Nephron (organoid): ENCODE data around the gene TFDP3.

Experiments used
- H3K27ac Mint-ChIP-seq, 3 experiments: 2 replicates each; pipeline ENCODE4 v1.8.0; 2020; ENCODE audit warnings: mixed read lengths in 3 of 3, mild to moderate bottlenecking in 2 of 3, moderate library complexity in 1 of 3
- H3K27me3 Mint-ChIP-seq: 2 replicates; pipeline ENCODE4 v1.8.0; 2021; ENCODE audit warnings: low read depth, mild to moderate bottlenecking, moderate library complexity, mixed read lengths
- H3K36me3 Mint-ChIP-seq: 2 replicates; pipeline ENCODE4 v1.8.0; 2020; ENCODE audit warnings: low read depth, mixed read lengths
- H3K4me1 Mint-ChIP-seq: 2 replicates; pipeline ENCODE4 v1.8.0; 2020; ENCODE audit warnings: mixed read lengths
- H3K4me3 Mint-ChIP-seq, 3 experiments: 2 replicates each; pipeline ENCODE4 v1.8.0; 2020; ENCODE audit warnings: mild to moderate bottlenecking in 3 of 3, mixed read lengths in 3 of 3, moderate library complexity in 2 of 3
- H3K9me3 Mint-ChIP-seq: 2 replicates; pipeline ENCODE4 v1.8.0; 2020; ENCODE audit warnings: mixed read lengths
- CTCF ChIP-seq, 3 experiments: fragments of 200-600 bp; sonication (generic); IDR thresholded peaks; one replicate each; pipeline ENCODE4 v1.5.0; 2021; ENCODE audit warnings: antibody characterized with exemption in 3 of 3; ENCODE audit not compliant: unreplicated experiment in 3 of 3

TFDP3 gene

GRCh38 chrX:133207751-133208150, 10.4 kb downstream of the TFDP3 start:
- no peaks in the 10 kb centered on the region for H3K9me3 Mint-ChIP-seq
- TF ChIP-seq CTCF (IDR thresholded peaks at IDR 0.05; ENCODE audit: unreplicated experiment in 3 of 3) = no peak
- H3K4me1 Mint-ChIP-seq = no peaks in the 10 kb centered on the region
- H3K4me3 Mint-ChIP-seq = no peak overlapping the region
- no peaks in the 10 kb centered on the region for H3K36me3 Mint-ChIP-seq
- H3K27me3 Mint-ChIP-seq = no peaks in the 10 kb centered on the region
- no peak overlapping the region for H3K27ac Mint-ChIP-seq

- Mint-ChIP-seq H3K36me3 (no peaks in the 10 kb centered on the region), H3K9me3 (no peaks in the 10 kb centered on the region), H3K27ac (peak overlapping the region in 2 of 3 experiments; percentile 12 to 49)
Observed at GRCh38 chrX:133191739-133192039, 26.5 kb downstream of the TFDP3 start.

GRCh38 chrX:133190877-133191738, 27.0 kb downstream of the TFDP3 start:
- Mint-ChIP-seq H3K4me1 (peaks cover 23% of the 10 kb centered on the region), H3K27ac (peak overlapping the region in 2 of 3 experiments; percentile 12 to 49), H3K27me3 (no peaks in the 10 kb centered on the region), H3K9me3 (no peaks in the 10 kb centered on the region), H3K4me3 (no peak overlapping the region), H3K36me3 (no peaks in the 10 kb centered on the region)
- TF ChIP-seq CTCF (IDR thresholded peaks at IDR 0.05; ENCODE audit: unreplicated experiment in 3 of 3) = no peak

More at GRCh38 chrX:133191739-133192039, 26.5 kb downstream of the TFDP3 start:
- no peak for TF ChIP-seq CTCF (IDR thresholded peaks at IDR 0.05; ENCODE audit: unreplicated experiment in 3 of 3)
- H3K4me1 Mint-ChIP-seq = peaks cover 23% of the 10 kb centered on the region
- no peaks in the 10 kb centered on the region for H3K27me3 Mint-ChIP-seq
- H3K4me3 Mint-ChIP-seq = no peak overlapping the region

GRCh38 chrX:133189195-133189594, 29.0 kb downstream of the TFDP3 start:
- peaks cover 23% of the 10 kb centered on the region for H3K4me1 Mint-ChIP-seq
- H3K36me3 Mint-ChIP-seq = no peaks in the 10 kb centered on the region
- H3K27me3 Mint-ChIP-seq = no peaks in the 10 kb centered on the region
- no peaks in the 10 kb centered on the region for H3K9me3 Mint-ChIP-seq
- peak overlapping the region in 1 of 3 experiments; percentile 51 for H3K4me3 Mint-ChIP-seq
- peak overlapping the region in 2 of 3 experiments; percentile 66 to 82 for H3K27ac Mint-ChIP-seq
- no peak for TF ChIP-seq CTCF (IDR thresholded peaks at IDR 0.05; ENCODE audit: unreplicated experiment in 3 of 3)

- no peak for TF ChIP-seq CTCF (IDR thresholded peaks at IDR 0.05; ENCODE audit: unreplicated experiment in 3 of 3)
- H3K9me3 Mint-ChIP-seq = no peaks in the 10 kb centered on the region
- peak overlapping the region in 2 of 3 experiments; percentile 66 to 82 for H3K27ac Mint-ChIP-seq
- no peak overlapping the region for H3K4me3 Mint-ChIP-seq
- no peaks in the 10 kb centered on the region for H3K36me3 Mint-ChIP-seq
- H3K27me3 Mint-ChIP-seq = no peaks in the 10 kb centered on the region
- peaks cover 23% of the 10 kb centered on the region for H3K4me1 Mint-ChIP-seq
Observed at GRCh38 chrX:133188631-133189030, 29.5 kb downstream of the TFDP3 start.

- TF ChIP-seq CTCF (IDR thresholded peaks at IDR 0.05; ENCODE audit: unreplicated experiment in 3 of 3) = no peak
- no peak overlapping the region for H3K4me3 Mint-ChIP-seq
- peaks cover 14% of the 10 kb centered on the region for H3K4me1 Mint-ChIP-seq
- H3K9me3 Mint-ChIP-seq = no peaks in the 10 kb centered on the region
- H3K27ac Mint-ChIP-seq = no peak overlapping the region
- H3K36me3 Mint-ChIP-seq = no peaks in the 10 kb centered on the region
- H3K27me3 Mint-ChIP-seq = peaks cover 4% of the 10 kb centered on the region
Observed at GRCh38 chrX:133185938-133186337, 32.2 kb downstream of the TFDP3 start.
